Activated B cell treated with CpG ODN at 0.5 μM for 24 hours (primary cell): Measurements from ENCODE around the gene PRXL2B. TPM values are rescaled to one million over a fixed set of nuclear protein-coding genes. Genes with fewer than 3 reads are reported as not detected.

Experiments used
- ATAC-seq: fragments of 200-7000 bp; cut with Tn5 transposase; one replicate; pipeline ENCODE4 v1.10.0; 2021; ENCODE audit warnings: low read depth, mild to moderate bottlenecking, moderate library complexity
- CTCF ChIA-PET: fragments of 350-600 bp; sonication (Branson Sonifier 250); formaldehyde crosslinking; loops from one replicate; lab custom pipeline; 2021; ENCODE audit warnings: antibody characterized with exemption; lab: Charles Lee
- POLR2A ChIA-PET: fragments of 350-600 bp; sonication (Branson Sonifier 250); formaldehyde crosslinking; loops from one replicate; lab custom pipeline; 2021; ENCODE audit warnings: antibody characterized with exemption; lab: Charles Lee
- DNase-seq: peaks from one replicate; pipeline ENCODE4 v3.0.0; 2022
- H3K27ac Mint-ChIP-seq: one replicate; pipeline ENCODE4 v1.8.0; 2020; ENCODE audit warnings: mixed read lengths
- H3K27me3 Mint-ChIP-seq: one replicate; pipeline ENCODE4 v1.8.0; 2021; ENCODE audit warnings: mixed read lengths
- H3K36me3 Mint-ChIP-seq: one replicate; pipeline ENCODE4 v1.8.0; 2021; ENCODE audit warnings: low read depth, mixed read lengths
- H3K4me1 Mint-ChIP-seq: one replicate; pipeline ENCODE4 v1.8.0; 2021; ENCODE audit warnings: mixed read lengths
- H3K4me3 Mint-ChIP-seq: one replicate; pipeline ENCODE4 v1.8.0; 2020; ENCODE audit warnings: mild to moderate bottlenecking, mixed read lengths
- H3K9me3 Mint-ChIP-seq: one replicate; pipeline ENCODE4 v1.8.0; 2020; ENCODE audit warnings: mixed read lengths
- CTCF ChIP-seq: fragments of 200-600 bp; IDR thresholded peaks from one replicate; pipeline ENCODE4 v1.8.0; 2022; ENCODE audit warnings: antibody characterized with exemption, mild to moderate bottlenecking
- intact Hi-C: fragments of 100-400 bp; cut with micrococcal nuclease; formaldehyde crosslinking; loops from one replicate; pipeline ENCODE4 v1.15.1; 2024
- total RNA-seq: library from RNA; stranded (reverse); gene quantifications from 2 replicates; pipeline ENCODE4 v1.2.3, GENCODE V29; 2022

The PRXL2B gene
- total RNA-seq, 1 donor from 2014 or later: 12.6 TPM

GRCh38 chr1:2632561-2633361 lies 46.2 kb downstream of the PRXL2B start, which contains the start of gene MMEL1:
Gene MMEL1, minus strand, starts transcription at chr1:2633016. Its CDS starts 3,532 bp downstream, at chr1:2629484.
- H3K27ac Mint-ChIP-seq: no peak within 1 kb of the TSS
- DNase-seq: no peak
- H3K4me3 Mint-ChIP-seq: no peak within 1 kb of the TSS
- intact Hi-C loops: no loop called here
- no peaks in the 10 kb centered on the region for H3K4me1 Mint-ChIP-seq
- no peak for TF ChIP-seq CTCF
- CTCF ChIA-PET: no interaction called here
- POLR2A ChIA-PET: interaction anchor here (0.5 kb wide), 1 partner anchor 1135 kb away, joined by 4 read pairs; no protein-coding TSS in a partner anchor
- peaks cover 14% of the 10 kb centered on the region for H3K27me3 Mint-ChIP-seq
- H3K9me3 Mint-ChIP-seq: peaks cover 2% of the 10 kb centered on the region
- no peak for ATAC-seq
- no peaks in the 10 kb centered on the region for H3K36me3 Mint-ChIP-seq

GRCh38 chr1:2633366-2633935 lies 46.9 kb downstream of the PRXL2B start:
- CTCF ChIA-PET: no interaction called here
- H3K4me1 Mint-ChIP-seq: no peaks in the 10 kb centered on the region
- POLR2A ChIA-PET: interaction anchor here (0.5 kb wide), 1 partner anchor 1134 kb away, joined by 4 read pairs; no protein-coding TSS in a partner anchor
- intact Hi-C loops: no loop called here
- TF ChIP-seq CTCF: no peak
- DNase-seq (no peak), ATAC-seq (no peak)
- peaks cover 12% of the 10 kb centered on the region for H3K27me3 Mint-ChIP-seq
- H3K36me3 Mint-ChIP-seq: no peaks in the 10 kb centered on the region
- H3K27ac Mint-ChIP-seq: no peak overlapping the region
- H3K4me3 Mint-ChIP-seq: no peak overlapping the region
- peaks cover 2% of the 10 kb centered on the region for H3K9me3 Mint-ChIP-seq

DNA sequence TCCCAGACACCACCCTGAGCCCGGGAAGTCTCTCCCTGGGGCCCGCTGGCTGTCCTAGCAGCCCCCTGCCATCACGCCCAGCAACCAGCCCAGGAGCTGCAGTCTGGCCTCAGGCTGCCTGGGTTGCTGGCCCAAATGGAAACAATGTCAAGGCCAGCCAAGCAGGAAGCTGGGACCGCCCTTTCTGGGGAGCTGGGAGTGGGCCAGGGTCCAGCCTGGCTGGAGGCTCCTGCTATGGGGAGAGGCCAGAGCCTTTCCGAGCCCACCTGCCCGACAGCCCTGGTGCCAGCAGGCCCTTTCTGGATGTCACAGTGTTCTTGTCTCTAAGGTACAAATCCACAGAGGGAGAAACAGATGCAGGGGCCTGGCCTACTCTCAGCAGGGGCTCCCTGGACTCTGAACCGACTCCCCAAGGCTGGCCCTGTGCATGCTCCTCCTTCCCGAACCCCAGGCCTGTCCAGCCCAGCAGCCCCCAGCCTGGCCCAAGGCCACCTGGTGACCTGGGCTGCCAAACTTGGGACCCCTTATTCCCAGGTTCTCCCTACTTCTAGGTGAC lies 47.4 kb downstream of the PRXL2B start:
- H3K4me1 Mint-ChIP-seq: no peaks in the 10 kb centered on the region
- no peak for ATAC-seq
- H3K36me3 Mint-ChIP-seq: no peaks in the 10 kb centered on the region
- peaks cover 12% of the 10 kb centered on the region for H3K27me3 Mint-ChIP-seq
- H3K4me3 Mint-ChIP-seq: no peak overlapping the region
- TF ChIP-seq CTCF: no peak
- H3K27ac Mint-ChIP-seq: no peak overlapping the region
- CTCF ChIA-PET: no interaction called here
- intact Hi-C loops: no loop called here
- no peak for DNase-seq
- H3K9me3 Mint-ChIP-seq: peaks cover 2% of the 10 kb centered on the region
- POLR2A ChIA-PET: no interaction called here

GRCh38 chr1:2635361-2636010 lies 48.9 kb downstream of the PRXL2B start:
- Mint-ChIP-seq H3K9me3 (peaks cover 2% of the 10 kb centered on the region), H3K4me3 (no peak overlapping the region), H3K27ac (no peak overlapping the region), H3K36me3 (no peaks in the 10 kb centered on the region), H3K4me1 (no peaks in the 10 kb centered on the region), H3K27me3 (peaks cover 5% of the 10 kb centered on the region)
- ATAC-seq (no peak), DNase-seq (no peak)
- CTCF ChIA-PET: interaction anchor here (0.6 kb wide), 1 partner anchor 140 kb away, joined by 6 read pairs; no protein-coding TSS in a partner anchor
- intact Hi-C loops: no loop called here
- POLR2A ChIA-PET: no interaction called here
- TF ChIP-seq CTCF: no peak
